Thyroid gland (tissue), 4 donors: Measurements from ENCODE around the gene MLH1.

Experiments used
- CTCF ChIP-seq, 6 experiments: fragments of 200-600 bp in 3 of 6; fragments of 450-650 bp in 3 of 6; sonication (generic) in 3 of 6; IDR thresholded peaks; one replicate each; pipeline ENCODE4 v1.5.1; 2016 to 2019; ENCODE audit warnings: antibody characterized with exemption in 6 of 6, mild to moderate bottlenecking in 2 of 6, inconsistent platforms in 1 of 6, moderate library complexity in 1 of 6
- POLR2A ChIP-seq, 2 donors: fragments of 450-650 bp; IDR thresholded peaks; one replicate each; pipeline ENCODE4 v1.6.1; 2017; ENCODE audit warnings: antibody characterized with exemption in 2 of 2, mild to moderate bottlenecking in 2 of 2, moderate library complexity in 1 of 2

GRCh38 chr3:37096288-37096687, 103.0 kb downstream of the MLH1 start:
- no peak for TF ChIP-seq CTCF (IDR thresholded peaks at IDR 0.05)
- TF ChIP-seq POLR2A (IDR thresholded peaks at IDR 0.05): no peak
